ENCODE data around the gene KRTAP5-2. TPM values are rescaled to one million over a fixed set of nuclear protein-coding genes. Genes with fewer than 3 reads are reported as not detected.

KRTAP5-2 gene
- total RNA-seq, 1 donor from 2014 or later, result not detected

GRCh38 chr11:1638344-1638743 lies 40.2 kb upstream of the KRTAP5-2 start:
- DNase-seq, result no peak
- H3K27ac ChIP-seq (replicated peaks), result peak overlapping the region; percentile 77
- H3K27me3 ChIP-seq (ENCODE audit: low read depth), result peaks cover 65% of the 10 kb centered on the region
- no peaks in the 10 kb centered on the region for H3K9me3 ChIP-seq (replicated peaks)
- no peak for TF ChIP-seq CTCF (IDR thresholded peaks at IDR 0.05; ENCODE audit: borderline replicate concordance)
- H3K36me3 ChIP-seq, result no peaks in the 10 kb centered on the region
- peaks cover 19% of the 10 kb centered on the region for H3K4me1 ChIP-seq
- intact Hi-C loops (cut with micrococcal nuclease), result no loop called here
- no peak overlapping the region for H3K4me3 ChIP-seq

- no peak for DNase-seq
- H3K36me3 ChIP-seq, result no peaks in the 10 kb centered on the region
- no peak for TF ChIP-seq CTCF (IDR thresholded peaks at IDR 0.05; ENCODE audit: borderline replicate concordance)
Measured at GRCh38 chr11:1637628-1638027, 39.5 kb upstream of the KRTAP5-2 start.

GRCh38 chr11:1636291-1636950 lies 38.3 kb upstream of the KRTAP5-2 start:
- TF ChIP-seq CTCF (IDR thresholded peaks at IDR 0.05; ENCODE audit: borderline replicate concordance), result no peak
- Histone ChIP-seq H3K9me3 (replicated peaks) (no peaks in the 10 kb centered on the region), H3K4me1 (peaks cover 25% of the 10 kb centered on the region), H3K27ac (replicated peaks) (no peak overlapping the region), H3K4me3 (no peak overlapping the region), H3K36me3 (no peaks in the 10 kb centered on the region), H3K27me3 (ENCODE audit: low read depth) (peaks cover 70% of the 10 kb centered on the region)
- no peak for DNase-seq
- intact Hi-C loops (cut with micrococcal nuclease), result no loop called here

More at GRCh38 chr11:1637628-1638027, 39.5 kb upstream of the KRTAP5-2 start:
- Histone ChIP-seq H3K27me3 (ENCODE audit: low read depth) (peaks cover 63% of the 10 kb centered on the region), H3K4me1 (peaks cover 19% of the 10 kb centered on the region), H3K4me3 (no peak overlapping the region), H3K9me3 (replicated peaks) (no peaks in the 10 kb centered on the region), H3K27ac (replicated peaks) (no peak overlapping the region)
- intact Hi-C loops (cut with micrococcal nuclease), result no loop called here

- TF ChIP-seq CTCF (IDR thresholded peaks at IDR 0.05; ENCODE audit: borderline replicate concordance), result no peak
- intact Hi-C loops (cut with micrococcal nuclease), result no loop called here
- H3K27me3 ChIP-seq (ENCODE audit: low read depth), result peaks cover 66% of the 10 kb centered on the region
- H3K4me3 ChIP-seq, result no peak overlapping the region
- H3K36me3 ChIP-seq, result no peaks in the 10 kb centered on the region
- no peak overlapping the region for H3K27ac ChIP-seq (replicated peaks)
- peaks cover 18% of the 10 kb centered on the region for H3K4me1 ChIP-seq
- no peak for DNase-seq
- no peaks in the 10 kb centered on the region for H3K9me3 ChIP-seq (replicated peaks)
Measured at GRCh38 chr11:1633864-1634263, 35.8 kb upstream of the KRTAP5-2 start.

GRCh38 chr11:1632053-1632714 lies 34.1 kb upstream of the KRTAP5-2 start:
- no peak overlapping the region for H3K27ac ChIP-seq (replicated peaks)
- intact Hi-C loops (cut with micrococcal nuclease), result no loop called here
- TF ChIP-seq CTCF (IDR thresholded peaks at IDR 0.05; ENCODE audit: borderline replicate concordance), result no peak
- H3K4me3 ChIP-seq, result no peak overlapping the region
- DNase-seq, result no peak
- peaks cover 72% of the 10 kb centered on the region for H3K27me3 ChIP-seq (ENCODE audit: low read depth)
- peaks cover 17% of the 10 kb centered on the region for H3K4me1 ChIP-seq
- no peaks in the 10 kb centered on the region for H3K9me3 ChIP-seq (replicated peaks)
- no peaks in the 10 kb centered on the region for H3K36me3 ChIP-seq
